Fibroblast of skin of right biceps (primary cell): ENCODE measurements around the gene SET.

Source experiments
- DNase-seq: peaks from one replicate; pipeline ENCODE4 v3.0.0-alpha.2; 2013

Gene SET

DNA sequence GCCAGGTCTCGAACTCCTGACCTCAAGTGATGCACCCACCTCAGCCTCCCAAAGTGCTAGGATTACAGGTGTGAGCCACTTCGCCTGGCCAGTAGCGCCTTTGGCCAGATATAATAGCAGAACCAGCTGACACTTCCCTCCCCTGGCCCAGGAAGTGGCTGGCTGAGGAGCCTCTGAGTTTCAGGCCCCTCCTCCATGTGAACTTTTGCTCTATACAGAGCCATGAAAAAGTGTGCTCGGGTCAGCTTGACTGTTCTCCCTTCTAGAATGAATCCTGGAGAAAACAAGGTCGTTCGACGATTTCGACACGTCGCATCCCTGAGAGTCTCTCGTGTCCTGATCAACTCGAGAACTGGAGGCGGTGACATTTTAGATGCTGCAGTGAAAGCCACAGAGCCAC is 43.6 kb downstream of the SET start:
- no peak for DNase-seq

DNA sequence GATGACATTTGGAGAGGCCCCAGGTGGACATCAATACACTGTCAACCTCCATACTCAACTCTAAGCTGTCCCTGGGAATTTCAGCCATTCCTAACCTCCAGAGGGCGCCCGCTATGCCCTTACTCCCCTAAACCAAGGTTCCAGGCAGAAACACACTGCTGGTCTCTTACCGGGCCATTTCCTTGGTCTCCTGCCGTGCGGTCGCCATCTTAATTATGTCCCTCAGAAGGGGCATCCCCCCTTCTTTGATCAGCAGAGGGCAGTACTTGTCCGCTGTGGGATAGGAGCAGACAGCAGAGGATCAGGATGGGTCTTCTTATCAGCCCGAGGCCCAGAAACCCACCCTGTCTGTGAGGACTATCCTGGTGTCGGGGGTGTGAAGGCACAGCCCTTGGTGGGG is 44.2 kb downstream of the SET start:
- peak; percentile 86 for DNase-seq

- no peak for DNase-seq
Measured at GRCh38 chr9:128735373-128735772, 46.4 kb downstream of the SET start.

DNA sequence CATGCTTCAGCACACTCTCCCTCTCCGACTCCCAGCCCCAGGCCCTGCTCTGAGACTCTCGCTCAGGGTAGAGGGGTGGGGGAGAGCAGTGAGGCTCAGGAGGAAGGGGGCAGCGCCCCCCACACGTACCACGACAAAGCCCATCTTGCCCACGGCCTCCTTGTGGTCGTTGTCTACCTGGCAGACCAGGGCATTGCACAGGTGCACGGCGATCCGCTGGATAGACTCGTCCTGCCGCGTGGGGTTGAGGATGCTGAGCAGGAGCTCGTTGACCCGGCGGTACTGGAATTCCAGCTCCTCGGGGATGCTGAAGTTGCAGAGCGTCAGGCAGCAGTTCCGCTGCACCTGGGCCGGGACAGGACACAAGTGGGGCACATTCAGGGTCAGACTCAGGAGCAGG is 53.4 kb downstream of the SET start:
- DNase-seq: no peak

DNA sequence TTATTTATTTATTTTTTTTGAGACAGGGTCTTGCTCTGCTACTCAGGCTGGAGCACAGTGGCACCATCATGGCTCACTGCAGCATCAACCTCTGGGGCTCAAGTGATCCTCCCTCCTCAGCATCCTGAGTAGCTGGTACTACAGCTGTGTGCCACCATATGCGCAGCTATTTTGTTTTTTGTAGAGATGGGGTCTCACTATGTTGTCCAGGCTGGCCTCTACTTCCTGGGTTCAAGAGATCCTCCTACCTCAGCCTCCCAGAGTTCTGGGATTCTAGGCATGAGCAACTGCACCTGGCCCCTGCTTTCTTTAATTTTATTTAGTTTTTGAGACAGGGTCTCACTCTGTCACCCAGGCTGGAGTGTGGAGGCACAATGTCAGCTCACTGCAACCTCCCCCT is 54.4 kb downstream of the SET start:
- no peak for DNase-seq
